NCI-H69 (cell line): ENCODE measurements around the gene S1PR4.
A peak's percentile ranks its signal among the peaks of the same experiment; 100 is the strongest.

Source experiments
- DNase-seq: peaks from one replicate; lab custom pipeline; 2025; lab: John Stamatoyannopoulos, UW

The S1PR4 gene, protein sequence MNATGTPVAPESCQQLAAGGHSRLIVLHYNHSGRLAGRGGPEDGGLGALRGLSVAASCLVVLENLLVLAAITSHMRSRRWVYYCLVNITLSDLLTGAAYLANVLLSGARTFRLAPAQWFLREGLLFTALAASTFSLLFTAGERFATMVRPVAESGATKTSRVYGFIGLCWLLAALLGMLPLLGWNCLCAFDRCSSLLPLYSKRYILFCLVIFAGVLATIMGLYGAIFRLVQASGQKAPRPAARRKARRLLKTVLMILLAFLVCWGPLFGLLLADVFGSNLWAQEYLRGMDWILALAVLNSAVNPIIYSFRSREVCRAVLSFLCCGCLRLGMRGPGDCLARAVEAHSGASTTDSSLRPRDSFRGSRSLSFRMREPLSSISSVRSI

DNA sequence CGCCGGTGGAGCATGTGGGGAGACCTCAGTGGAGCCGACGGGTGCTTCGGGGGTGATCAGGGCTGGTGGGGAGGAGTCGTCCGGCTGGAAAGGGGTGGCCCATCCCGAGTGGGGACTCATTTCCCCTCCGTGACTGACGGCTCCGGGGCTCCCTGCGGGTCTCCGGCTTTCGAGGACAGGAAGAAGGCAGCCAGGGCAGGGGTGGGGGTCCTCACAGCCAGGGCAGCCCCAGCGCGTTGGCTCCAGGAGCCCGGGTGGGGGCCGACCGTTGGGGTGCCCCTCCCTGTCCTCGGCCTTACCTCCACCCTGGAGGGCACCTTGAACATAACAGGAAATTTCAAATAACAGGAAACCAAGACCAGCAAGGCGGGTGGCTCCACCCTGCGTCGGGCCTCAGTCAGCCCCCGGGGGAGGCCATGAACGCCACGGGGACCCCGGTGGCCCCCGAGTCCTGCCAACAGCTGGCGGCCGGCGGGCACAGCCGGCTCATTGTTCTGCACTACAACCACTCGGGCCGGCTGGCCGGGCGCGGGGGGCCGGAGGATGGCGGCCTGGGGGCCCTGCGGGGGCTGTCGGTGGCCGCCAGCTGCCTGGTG is at the start of gene S1PR4:
Gene S1PR4, plus strand, starts transcription at position 393 of the 596 bp plus-strand sequence. Its CDS starts 24 bp downstream, at position 417.
- no peak for DNase-seq

DNA sequence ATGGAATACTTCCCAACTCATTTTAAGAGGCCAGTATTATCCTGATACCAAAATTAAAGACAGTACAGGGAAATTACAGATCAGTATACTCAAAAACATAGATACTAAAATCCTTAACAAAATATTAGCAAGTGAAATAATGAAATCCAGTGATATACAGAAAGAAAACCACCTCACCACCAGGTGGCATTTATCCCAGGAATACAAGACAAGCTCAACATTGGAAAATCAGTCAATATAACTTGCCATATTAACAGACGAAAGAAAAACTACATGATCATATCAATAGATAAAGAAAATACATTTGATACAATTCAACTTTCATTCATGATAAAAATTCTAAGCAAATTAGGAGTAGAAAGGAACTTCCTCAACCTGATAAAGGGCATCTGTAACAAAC is 49.5 kb upstream of the S1PR4 start:
- DNase-seq = peak; percentile 65

DNA sequence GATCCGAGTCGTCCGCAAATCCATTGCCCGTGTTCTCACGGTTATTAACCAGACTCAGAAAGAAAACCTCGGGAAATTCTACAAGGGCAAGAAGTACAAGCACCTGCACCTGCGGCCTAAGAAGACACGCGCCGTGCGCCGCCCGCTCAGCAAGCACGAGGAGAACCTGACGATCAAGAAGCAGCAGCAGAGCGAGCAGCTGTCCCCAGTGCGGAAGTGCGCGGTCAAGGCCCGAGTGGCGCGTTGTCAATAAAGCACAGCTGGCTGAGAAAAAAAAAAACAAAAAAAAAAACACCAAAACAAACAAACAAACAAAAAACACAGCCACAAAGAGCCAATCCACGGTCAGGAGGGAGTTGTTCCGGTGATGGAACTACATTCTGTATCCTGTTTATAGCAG is 47.4 kb upstream of the S1PR4 start:
- DNase-seq = no peak

DNA sequence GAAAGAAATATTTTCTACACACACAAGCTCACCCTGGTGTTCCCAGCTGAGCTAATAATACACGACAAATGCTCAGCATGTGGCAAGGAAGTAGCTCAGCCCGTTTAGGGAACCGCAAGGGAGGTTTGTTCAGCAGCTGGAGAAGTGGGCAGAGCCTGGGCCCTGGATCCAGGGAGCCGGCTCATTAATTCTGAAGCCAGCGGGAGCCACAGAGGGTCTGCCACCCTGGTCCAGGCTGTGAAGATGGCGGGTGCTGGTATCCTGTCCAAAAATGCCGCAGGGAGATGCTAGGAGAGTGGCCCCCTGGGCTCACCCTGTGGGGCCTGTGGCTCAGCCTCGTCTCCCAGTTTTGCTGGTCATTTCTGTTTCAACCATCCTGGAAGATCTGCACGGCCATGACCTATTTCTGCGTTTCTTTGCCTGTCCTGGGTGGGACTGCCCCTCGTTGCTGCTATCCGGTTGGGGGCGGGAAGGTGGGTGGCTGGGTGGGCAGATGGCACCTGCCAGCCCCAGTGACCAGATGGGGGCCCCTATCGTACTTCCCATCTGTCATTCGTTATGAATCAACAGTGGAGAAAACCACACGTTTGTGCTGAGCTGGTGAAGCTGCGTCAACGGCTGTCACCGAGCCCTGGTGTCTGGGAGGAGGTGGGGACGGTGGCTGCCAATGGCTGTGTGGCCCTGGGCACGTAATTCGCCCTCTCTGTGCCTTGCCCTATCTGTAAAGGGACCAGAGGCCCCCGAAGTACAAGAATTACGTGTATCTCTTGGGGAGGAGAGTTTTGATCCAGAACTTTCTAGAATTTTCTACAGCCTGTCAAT is 45.4 kb upstream of the S1PR4 start:
- DNase-seq = peak; percentile 98

DNA sequence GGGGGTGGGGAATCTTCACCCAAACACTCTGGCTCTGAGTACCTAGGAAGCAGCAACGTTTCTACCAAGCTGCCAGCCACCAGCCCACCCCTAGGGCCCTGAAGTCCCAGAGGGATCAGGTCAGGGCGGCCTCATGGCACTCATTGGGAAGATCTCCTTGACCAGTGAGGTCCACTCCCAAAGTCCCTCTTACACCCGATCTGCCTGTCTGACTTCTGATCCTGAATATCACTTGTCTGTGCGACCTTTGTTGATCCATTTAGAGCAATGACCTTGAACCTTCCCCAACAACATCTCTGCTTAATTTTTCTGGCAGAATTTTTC is 44.8 kb upstream of the S1PR4 start:
- DNase-seq = no peak

DNA sequence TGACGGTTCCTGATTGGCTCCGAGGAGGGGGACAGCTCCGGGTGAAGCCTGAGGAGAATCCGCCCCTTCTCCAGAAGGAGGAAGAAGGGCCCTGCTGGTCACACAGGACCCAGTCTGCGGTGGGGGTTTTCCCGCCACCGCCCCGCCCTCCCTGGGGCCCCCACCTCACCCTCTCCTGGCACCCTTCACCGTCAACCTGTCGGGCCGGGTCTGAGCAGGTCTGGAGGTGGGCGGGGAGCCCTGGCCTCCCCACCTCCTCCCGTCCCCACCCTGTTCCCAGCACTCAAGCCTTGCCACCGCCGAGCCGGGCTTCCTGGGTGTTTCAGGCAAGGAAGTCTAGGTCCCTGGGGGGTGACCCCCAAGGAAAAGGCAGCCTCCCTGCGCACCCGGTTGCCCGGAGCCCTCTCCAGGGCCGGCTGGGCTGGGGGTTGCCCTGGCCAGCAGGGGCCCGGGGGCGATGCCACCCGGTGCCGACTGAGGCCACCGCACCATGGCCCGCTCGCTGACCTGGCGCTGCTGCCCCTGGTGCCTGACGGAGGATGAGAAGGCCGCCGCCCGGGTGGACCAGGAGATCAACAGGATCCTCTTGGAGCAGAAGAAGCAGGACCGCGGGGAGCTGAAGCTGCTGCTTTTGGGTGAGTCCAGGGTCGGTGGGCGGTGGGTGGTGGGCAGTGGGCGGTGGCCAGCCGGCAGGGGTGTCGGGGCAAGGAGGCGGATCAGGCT is 42.4 kb upstream of the S1PR4 start, which contains the start of gene GNA15:
Gene GNA15, plus strand, starts transcription at position 73 of the 723 bp plus-strand sequence. Its CDS starts 418 bp downstream, at position 491.
- DNase-seq = no peak

DNA sequence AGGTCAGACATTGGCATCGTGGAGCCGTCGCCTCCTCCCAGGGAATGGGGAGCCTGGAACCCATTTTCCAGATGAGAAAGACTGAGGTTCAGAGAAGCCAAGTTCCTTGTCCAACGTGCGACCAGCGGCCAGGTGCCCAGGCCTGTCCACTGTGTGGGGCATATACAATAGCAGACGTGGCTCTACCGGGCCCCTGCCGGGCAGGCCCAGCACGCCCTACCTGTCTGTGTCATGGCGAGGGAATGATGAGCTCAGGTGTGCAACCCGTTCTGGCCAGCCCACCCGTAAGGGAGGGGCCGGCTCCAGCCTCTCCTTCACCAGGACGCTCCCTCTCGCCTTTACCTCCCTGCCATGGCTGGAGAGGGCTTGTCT is 41.9 kb upstream of the S1PR4 start:
- DNase-seq = no peak

DNA sequence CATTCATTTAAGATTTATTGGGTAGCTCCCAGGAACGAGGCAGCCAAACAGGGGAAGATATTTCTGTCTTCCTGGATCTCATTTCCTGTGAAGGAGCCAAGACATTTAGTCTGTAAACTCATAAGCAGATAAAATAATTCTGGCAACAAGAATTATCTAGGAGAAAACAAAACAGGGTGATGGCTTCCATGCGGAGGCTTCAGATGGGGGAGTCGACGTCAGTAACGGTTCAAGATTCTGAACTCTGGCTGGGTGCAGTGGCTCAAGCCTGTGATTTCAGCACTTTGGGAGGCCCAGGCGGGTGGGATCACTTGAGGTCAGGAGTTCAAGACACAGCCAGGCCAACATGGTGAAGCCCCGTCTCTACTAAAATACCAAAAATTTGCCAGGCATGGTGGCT is 41.5 kb upstream of the S1PR4 start:
- DNase-seq = no peak

DNA sequence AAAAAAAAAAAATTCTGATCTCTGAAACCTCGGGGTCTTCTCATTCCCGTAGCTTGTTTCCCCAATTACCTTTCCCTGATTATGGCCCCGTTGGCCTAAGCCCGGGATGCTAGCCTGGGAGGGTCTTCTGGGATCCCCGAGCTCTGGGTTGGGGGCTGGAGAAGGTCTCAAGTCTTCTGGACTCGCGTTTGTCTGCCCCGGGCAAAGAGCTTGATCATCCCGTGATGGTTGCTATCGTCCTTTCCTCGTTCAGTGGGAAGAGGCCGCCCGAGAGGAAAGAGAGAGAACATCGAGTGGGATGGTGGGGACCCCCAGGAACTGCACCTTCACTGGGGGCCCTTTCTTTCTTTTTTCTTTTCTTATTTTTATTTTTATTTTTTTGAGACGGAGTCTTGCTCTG is 40.3 kb upstream of the S1PR4 start:
- no peak for DNase-seq

DNA sequence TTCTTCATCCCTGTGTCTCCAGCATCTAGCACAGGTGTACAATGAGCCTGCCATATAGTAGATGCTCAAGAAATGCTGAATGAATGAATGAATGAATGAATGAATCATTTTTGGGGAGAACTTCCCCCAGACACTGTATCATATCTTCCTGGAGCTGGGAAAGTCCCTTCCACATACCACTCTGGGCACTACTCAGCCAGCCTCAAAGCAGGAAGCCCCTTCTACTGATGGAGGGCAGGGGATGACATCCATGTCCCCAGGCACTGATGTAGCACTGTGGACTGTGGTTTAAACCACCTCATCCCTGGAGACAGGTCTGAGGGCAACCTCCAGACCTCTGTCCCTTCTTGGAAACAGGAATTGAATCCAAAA is 37.9 kb upstream of the S1PR4 start:
- DNase-seq = no peak

DNA sequence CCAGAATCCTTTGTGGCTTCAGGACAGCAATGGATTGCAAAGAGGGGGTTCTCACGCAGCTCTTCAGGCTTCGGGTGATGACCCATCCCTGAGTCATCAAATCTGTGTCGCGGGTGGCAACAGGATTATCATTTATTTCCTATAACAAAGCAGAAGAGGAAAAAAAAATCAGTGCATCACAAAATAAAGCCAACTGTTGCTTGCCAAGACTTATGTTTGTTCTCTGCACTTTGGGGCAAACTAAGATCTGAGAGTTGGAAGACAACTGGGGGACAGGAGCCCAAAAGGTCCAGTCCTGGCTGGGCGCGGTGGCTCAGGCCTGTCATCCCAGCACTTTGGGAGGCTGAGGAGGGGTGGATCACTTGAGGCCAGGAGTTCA is 36.3 kb upstream of the S1PR4 start:
- no peak for DNase-seq

DNA sequence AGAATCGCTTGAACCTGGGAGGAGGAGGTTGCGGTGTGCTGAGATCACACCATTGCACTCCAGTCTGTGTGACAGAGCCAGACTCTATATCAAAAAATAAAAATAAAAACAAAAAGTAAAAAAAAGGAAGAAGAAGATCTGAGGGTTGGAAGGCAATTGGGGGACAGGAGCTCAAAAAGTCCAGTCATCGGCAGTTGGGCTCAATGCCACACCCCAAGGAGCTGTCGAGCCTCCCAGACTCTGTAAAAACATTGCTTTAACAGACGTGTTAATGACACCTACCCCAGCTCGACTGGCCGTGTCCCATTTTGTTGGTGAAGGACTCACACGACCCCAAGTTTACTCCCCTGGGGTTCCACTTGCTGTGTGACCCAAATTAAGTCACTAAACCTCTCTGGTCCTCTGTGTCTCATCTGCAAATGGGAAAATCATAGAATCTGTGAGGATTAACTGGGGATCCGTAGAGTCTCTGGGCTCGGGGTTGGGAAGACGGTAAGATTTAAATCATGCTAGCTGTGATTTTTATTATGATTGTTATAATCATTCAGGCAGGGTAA is 35.7 kb upstream of the S1PR4 start:
- DNase-seq = no peak

DNA sequence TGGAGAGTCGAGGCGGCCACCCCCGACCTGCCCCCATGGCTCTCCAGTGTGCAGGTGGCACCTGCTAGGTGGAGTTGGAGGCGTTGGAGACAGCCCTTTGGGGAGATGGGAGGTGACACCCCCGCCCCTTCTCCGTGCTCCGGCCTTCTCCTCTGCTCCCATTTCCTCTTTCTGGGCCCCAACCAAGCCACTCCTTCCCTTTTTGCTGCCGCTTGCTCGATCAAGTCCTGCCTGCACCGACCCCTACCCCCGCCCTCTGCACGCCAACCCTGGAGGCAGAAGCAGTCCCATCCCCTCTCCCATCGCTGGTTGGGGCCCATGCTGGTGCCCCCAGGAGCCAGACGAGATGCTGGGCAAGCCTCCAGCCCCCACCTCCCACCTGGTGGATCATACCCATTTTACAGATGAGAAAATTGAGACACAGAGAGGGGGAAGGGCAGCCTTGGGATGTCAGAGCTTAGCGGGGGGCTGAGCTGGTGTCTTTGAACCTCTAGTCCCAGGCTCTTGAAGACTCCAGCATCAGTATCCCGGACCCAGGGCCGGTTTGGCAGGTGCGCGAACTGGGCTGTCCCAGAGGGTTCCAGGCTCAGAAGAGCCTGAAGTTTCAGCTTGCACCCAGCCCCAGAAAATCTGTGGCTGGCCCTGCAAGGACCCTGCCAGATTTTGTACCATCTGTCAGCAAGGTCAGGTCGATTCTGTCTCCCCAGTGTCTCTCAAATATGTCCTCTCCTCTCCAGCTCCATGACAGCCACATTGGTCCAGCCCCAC is 32.5 kb upstream of the S1PR4 start:
- DNase-seq = no peak

DNA sequence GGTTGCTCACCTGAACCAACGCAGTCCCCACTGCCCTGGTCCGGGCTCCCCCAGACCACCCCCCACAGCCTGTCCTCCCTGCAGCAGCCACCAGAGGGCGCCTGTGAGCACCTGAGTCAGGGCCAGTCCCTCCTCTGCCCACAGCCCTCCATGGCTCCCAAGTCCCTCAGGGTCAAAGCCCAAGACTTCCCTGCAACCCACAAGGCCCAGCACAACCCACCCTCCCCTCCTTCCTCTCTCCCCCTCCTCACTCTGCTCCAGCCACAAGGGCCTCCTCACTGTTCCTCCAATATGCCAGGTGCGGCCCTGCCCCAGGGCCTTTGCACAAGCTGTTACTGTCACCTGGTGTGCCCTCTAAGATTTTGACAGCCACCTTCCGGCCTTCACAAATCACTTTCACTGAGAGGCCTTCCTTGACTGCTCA is 31.9 kb upstream of the S1PR4 start:
- peak; percentile 26 for DNase-seq

DNA sequence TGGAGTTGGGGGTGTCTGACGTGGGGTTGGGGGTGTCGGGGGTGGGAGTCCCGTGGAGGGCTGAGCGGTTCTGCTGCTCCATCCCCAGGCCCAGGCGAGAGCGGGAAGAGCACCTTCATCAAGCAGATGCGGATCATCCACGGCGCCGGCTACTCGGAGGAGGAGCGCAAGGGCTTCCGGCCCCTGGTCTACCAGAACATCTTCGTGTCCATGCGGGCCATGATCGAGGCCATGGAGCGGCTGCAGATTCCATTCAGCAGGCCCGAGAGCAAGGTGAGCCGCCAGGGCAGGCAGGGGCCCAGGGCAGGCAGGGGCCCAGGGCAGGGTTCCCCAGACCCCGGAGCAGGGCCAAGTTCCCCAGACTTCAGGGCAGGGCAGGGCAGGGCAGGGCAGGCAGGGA is 30.1 kb upstream of the S1PR4 start:
- no peak for DNase-seq

DNA sequence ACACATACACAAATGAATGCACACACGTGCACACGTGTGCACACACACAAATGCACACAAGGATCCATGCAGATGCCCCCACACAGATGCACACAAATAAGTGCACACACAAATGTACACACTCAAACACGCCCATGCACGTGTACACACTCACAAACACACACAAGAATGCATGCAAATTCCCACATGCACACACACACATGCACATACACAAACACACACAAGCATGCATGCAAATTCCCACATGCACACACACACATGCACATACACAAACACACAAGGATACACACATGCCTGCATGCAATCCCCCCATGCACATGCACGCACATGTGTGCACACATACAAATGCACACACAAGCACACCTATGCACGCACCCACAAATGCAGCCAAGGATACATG is 29.5 kb upstream of the S1PR4 start:
- no peak for DNase-seq

DNA sequence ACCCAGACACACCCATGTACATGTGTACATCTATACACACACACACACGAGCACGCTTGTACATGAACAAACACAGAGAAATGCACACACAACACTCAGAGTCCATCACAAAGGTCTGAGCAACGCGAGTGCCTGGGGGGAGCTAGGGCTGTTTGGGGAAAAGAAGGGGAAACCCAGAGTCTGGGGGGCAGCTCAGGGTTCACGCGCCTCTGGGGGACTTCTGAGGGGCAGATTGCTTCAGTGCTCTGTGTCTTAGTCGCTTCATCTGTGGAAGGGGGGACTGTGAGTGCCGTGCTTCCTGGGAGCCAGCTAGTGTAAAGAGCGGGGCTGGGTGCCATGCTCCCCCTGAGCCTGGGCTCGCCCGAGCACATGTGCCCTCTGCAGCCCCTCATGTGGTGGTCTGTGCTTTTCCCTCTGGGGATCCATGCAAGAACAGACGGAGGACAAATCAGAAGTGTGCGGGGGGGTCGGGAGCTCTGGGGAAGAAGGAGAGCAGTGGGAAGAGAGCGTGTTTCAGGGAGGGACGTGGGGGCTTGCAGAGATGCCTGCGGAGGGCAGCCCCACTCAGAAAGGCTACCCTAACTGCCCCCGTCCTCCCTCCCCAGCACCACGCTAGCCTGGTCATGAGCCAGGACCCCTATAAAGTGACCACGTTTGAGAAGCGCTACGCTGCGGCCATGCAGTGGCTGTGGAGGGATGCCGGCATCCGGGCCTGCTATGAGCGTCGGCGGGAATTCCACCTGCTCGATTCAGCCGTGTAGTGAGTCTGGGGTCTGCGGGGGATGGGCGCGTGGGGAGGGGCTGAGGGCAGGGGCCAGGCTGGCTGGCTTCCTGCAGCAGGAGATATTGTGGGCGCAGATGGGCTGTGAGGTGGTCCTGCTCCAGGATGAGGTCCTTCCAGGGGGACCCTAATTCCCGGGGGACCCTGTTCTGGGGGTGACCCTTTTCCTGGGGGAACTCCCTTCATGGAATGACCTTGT is 28.8 kb upstream of the S1PR4 start:
- no peak for DNase-seq

DNA sequence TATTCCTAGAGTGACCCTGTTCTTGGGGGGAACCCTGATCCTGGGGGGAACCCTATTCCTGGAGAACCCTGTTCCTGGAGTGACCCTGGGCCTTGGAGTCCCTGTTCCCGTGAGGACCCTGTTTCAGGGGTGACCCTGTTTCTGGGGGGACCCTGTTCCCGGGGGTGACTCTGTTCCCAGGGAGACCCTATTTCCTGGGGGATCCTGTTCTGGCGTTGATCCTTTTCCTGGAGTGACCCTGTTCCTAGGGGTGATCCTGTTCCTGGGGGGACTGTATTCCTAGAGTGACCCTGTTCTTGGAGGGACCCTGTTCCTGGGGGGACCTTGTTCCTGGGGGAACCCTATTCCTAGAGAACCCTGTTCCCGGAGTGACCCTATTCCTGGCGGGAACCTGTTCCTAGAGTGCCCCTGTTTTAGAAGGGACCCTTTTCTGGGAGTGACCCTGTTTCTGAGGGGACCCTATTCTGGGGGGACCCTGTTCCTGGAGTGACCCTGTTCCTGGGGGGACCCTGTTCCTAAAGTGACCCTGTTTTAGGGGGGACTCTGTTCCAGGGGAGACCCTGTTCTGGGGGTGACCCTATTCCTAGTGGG is 27.7 kb upstream of the S1PR4 start:
- no peak for DNase-seq

DNA sequence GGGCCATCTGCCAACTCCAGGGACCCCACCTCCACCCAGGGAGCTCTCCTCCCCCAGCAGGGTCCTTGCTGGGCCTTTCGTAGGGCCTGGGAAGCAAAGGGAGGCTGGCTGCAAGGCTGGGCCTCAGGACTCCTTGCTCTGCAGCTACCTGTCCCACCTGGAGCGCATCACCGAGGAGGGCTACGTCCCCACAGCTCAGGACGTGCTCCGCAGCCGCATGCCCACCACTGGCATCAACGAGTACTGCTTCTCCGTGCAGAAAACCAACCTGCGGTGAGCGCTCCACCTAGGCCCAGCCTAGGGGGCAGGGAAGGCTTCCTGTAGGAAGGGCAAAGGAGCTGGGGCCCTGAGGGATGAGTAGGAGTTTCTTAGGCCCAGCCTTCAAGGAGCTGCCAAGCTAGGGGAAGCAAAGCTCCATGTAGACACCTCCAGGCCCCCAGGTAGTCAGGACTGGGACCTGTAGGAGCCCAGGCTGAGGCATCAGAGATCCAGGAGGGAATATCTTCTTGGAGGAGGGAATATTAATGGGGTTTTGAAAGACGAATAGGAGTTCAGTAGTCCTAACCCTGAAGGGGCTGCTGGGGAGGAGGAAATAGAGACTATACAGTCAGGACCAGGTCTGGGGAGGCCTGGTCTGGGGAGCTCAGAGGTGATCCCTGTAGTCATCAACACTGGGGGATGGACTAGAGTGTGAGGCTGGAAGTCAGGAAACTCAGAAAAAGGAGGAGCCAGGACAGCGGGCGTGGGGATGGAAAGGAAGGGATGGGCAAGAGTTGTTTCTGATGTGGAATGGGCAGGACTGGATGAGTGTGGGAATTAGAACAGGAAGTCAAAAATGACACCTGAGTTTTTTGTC is 26.8 kb upstream of the S1PR4 start:
- no peak for DNase-seq
